GM12864 (cell line): ENCODE results near the gene MMP28.

Experiments used
- DNase-seq: peaks from one replicate; pipeline ENCODE4 v3.0.0-alpha.2; 2011; ENCODE audit warnings: low read depth
- H3K4me3 ChIP-seq: 2 replicates; pipeline ENCODE4 v1.5.1; 2011; ENCODE audit warnings: mild to moderate bottlenecking, low read depth, low read length, control low read depth
- CTCF ChIP-seq: IDR thresholded peaks from 2 replicates; pipeline ENCODE4 v1.5.1; 2011; ENCODE audit warnings: low read depth, mild to moderate bottlenecking, moderate library complexity, low read length, control low read depth, inconsistent platforms; ENCODE audit errors: missing control alignments

The MMP28 gene

GRCh38 chr17:35738519-35739133 is 56.8 kb downstream of the MMP28 start:
- no peak overlapping the region for H3K4me3 ChIP-seq
- DNase-seq = no peak
- TF ChIP-seq CTCF = no peak

DNA sequence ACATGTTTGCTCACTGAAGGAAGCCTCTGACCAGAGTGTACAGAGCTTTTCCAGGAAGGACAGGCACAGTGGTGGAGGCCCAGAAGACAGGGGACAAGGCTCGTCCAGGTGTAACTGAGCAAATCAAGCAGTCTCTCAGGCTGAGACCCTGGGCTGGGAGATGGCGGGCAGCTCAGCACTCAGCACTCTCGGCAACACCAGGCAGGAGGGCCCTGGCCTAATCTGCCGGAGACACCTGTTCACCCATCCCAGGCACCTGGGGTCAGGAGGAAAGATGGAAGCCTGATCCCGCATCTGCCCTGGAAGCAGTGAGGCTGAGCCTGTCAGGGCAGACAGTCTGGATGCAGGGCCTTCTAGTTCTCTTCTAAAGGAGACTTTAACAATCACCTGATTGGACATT is 59.2 kb downstream of the MMP28 start:
- H3K4me3 ChIP-seq = no peak overlapping the region
- no peak for TF ChIP-seq CTCF
- no peak for DNase-seq

- no peak overlapping the region for H3K4me3 ChIP-seq
- TF ChIP-seq CTCF = no peak
- no peak for DNase-seq
Measured at GRCh38 chr17:35735036-35735805, 60.2 kb downstream of the MMP28 start.

- no peak for TF ChIP-seq CTCF
- DNase-seq = no peak
- no peak overlapping the region for H3K4me3 ChIP-seq
Measured at GRCh38 chr17:35734396-35734795, 61.0 kb downstream of the MMP28 start.

DNA sequence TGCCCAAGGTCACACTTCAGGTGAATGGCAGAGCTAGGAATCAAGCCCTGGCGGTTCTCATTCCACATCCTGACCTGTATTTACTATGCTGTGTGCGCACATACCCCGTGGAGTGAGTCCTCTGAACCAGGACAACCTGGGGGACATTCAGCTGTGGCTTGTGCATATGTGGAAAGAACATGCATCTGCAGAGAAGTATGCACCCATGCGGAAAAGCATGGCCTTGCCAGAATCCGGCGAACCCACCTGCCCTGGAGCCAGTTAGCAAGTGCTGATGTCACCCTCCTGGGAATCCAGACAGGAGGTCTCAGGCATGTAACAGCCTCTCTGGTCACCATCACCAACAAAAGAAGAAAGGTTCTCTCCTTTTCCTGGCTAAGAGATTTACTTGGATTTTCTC is 62.1 kb downstream of the MMP28 start:
- no peak overlapping the region for H3K4me3 ChIP-seq
- TF ChIP-seq CTCF = no peak
- DNase-seq = no peak

GRCh38 chr17:35732806-35733136 is 62.7 kb downstream of the MMP28 start:
- DNase-seq = no peak
- no peak for TF ChIP-seq CTCF
- H3K4me3 ChIP-seq = no peak overlapping the region
